Measurements from ENCODE around the gene KCP.

KCP gene

GRCh38 chr7:128938544-128939074 is 28.1 kb upstream of the KCP start:
- DNase-seq: peak; percentile 48

- peak; percentile 48 for DNase-seq
Measured at GRCh38 chr7:128937647-128938543, 27.4 kb upstream of the KCP start, which contains the start of gene IRF5. TSS of gene IRF5 (plus strand) at chr7:128937927. CDS start at chr7:128942082, 4,155 bp downstream.

GRCh38 chr7:128937271-128937646 is 26.8 kb upstream of the KCP start:
- DNase-seq: no peak

- DNase-seq: no peak
Measured at GRCh38 chr7:128936798-128937197, 26.3 kb upstream of the KCP start.

- DNase-seq: no peak
Measured at GRCh38 chr7:128935342-128935730, 24.8 kb upstream of the KCP start.

- DNase-seq: no peak
Measured at GRCh38 chr7:128934361-128935341, 24.1 kb upstream of the KCP start.

- DNase-seq: peak; percentile 77
Measured at GRCh38 chr7:128933180-128933891, 22.8 kb upstream of the KCP start.

- no peak for DNase-seq
Measured at GRCh38 chr7:128932862-128933179, 22.3 kb upstream of the KCP start.

GRCh38 chr7:128931965-128932861 is 21.7 kb upstream of the KCP start:
- no peak for DNase-seq

- DNase-seq: no peak
Measured at GRCh38 chr7:128931190-128931798, 20.8 kb upstream of the KCP start.

GRCh38 chr7:128928882-128929788 is 18.6 kb upstream of the KCP start:
- DNase-seq: no peak

- no peak for DNase-seq
Measured at GRCh38 chr7:128928159-128928813, 17.8 kb upstream of the KCP start.

GRCh38 chr7:128924707-128925588 is 14.4 kb upstream of the KCP start:
- no peak for DNase-seq

- no peak for DNase-seq
Measured at GRCh38 chr7:128923411-128923800, 12.9 kb upstream of the KCP start.

- DNase-seq: no peak
Measured at GRCh38 chr7:128922496-128923410, 12.2 kb upstream of the KCP start.

- no peak for DNase-seq
Measured at GRCh38 chr7:128921866-128922440, 11.4 kb upstream of the KCP start.
